Measurements from ENCODE around the gene GLDC. TPM values are rescaled to one million over a fixed set of nuclear protein-coding genes. Genes with fewer than 3 reads are reported as not detected.

GLDC gene
- total RNA-seq, 1 donor from 2014 or later, result 2.6 TPM

GRCh38 chr9:6619909-6620308 is 25.6 kb downstream of the GLDC start:
- no peak for DNase-seq
- H3K36me3 Mint-ChIP-seq (ENCODE audit: low read depth), result no peaks in the 10 kb centered on the region
- H3K27ac Mint-ChIP-seq, result no peak overlapping the region
- ChIA-PET POLR2A (no interaction called here), CTCF (no interaction called here)
- intact Hi-C loops (cut with micrococcal nuclease), result loop anchor here (2.0 kb wide), 1 partner anchor 25 kb away; the partner anchor contains the start of gene GLDC
- peaks cover 3% of the 10 kb centered on the region for H3K9me3 Mint-ChIP-seq
- ATAC-seq (ENCODE audit: low read depth), result no peak
- H3K27me3 Mint-ChIP-seq, result peaks cover 2% of the 10 kb centered on the region
- no peak for TF ChIP-seq CTCF (IDR thresholded peaks at IDR 0.05)
- no peak overlapping the region for H3K4me3 Mint-ChIP-seq
- H3K4me1 Mint-ChIP-seq, result peaks cover 15% of the 10 kb centered on the region

GRCh38 chr9:6616951-6617602 is 28.5 kb downstream of the GLDC start:
- Mint-ChIP-seq H3K9me3 (peaks cover 3% of the 10 kb centered on the region), H3K4me1 (peaks cover 15% of the 10 kb centered on the region), H3K27ac (no peak overlapping the region), H3K4me3 (no peak overlapping the region), H3K36me3 (ENCODE audit: low read depth) (no peaks in the 10 kb centered on the region), H3K27me3 (peaks cover 2% of the 10 kb centered on the region)
- intact Hi-C loops (cut with micrococcal nuclease), result no loop called here
- POLR2A ChIA-PET, result no interaction called here
- DNase-seq, result no peak
- CTCF ChIA-PET, result no interaction called here
- ATAC-seq (ENCODE audit: low read depth), result no peak
- no peak for TF ChIP-seq CTCF (IDR thresholded peaks at IDR 0.05)

- Mint-ChIP-seq H3K36me3 (ENCODE audit: low read depth) (no peaks in the 10 kb centered on the region), H3K27ac (no peak overlapping the region), H3K4me1 (peaks cover 2% of the 10 kb centered on the region), H3K4me3 (no peak overlapping the region), H3K27me3 (peaks cover 2% of the 10 kb centered on the region), H3K9me3 (no peaks in the 10 kb centered on the region)
- ATAC-seq (ENCODE audit: low read depth), result no peak
- CTCF ChIA-PET, result no interaction called here
- TF ChIP-seq CTCF (IDR thresholded peaks at IDR 0.05), result no peak
- no peak for DNase-seq
- POLR2A ChIA-PET, result no interaction called here
- intact Hi-C loops (cut with micrococcal nuclease), result no loop called here
Measured at GRCh38 chr9:6614489-6614888, 31.0 kb downstream of the GLDC start.

GRCh38 chr9:6611865-6612264 is 33.7 kb downstream of the GLDC start:
- no peak for TF ChIP-seq CTCF (IDR thresholded peaks at IDR 0.05)
- no peak overlapping the region for H3K27ac Mint-ChIP-seq

GRCh38 chr9:6610073-6610472 is 35.5 kb downstream of the GLDC start:
- no peak overlapping the region for H3K4me3 Mint-ChIP-seq
- H3K4me1 Mint-ChIP-seq, result peaks cover 7% of the 10 kb centered on the region
- ChIA-PET POLR2A (no interaction called here), CTCF (no interaction called here)
- no peak for DNase-seq
- no peak for TF ChIP-seq CTCF (IDR thresholded peaks at IDR 0.05)
- H3K36me3 Mint-ChIP-seq (ENCODE audit: low read depth), result no peaks in the 10 kb centered on the region
- H3K27me3 Mint-ChIP-seq, result no peaks in the 10 kb centered on the region
- no peak for ATAC-seq (ENCODE audit: low read depth)
- no peaks in the 10 kb centered on the region for H3K9me3 Mint-ChIP-seq
- intact Hi-C loops (cut with micrococcal nuclease), result no loop called here
- no peak overlapping the region for H3K27ac Mint-ChIP-seq

More at GRCh38 chr9:6611865-6612264, 33.7 kb downstream of the GLDC start:
- ChIA-PET POLR2A (no interaction called here), CTCF (no interaction called here)
- ATAC-seq (ENCODE audit: low read depth), result no peak
- DNase-seq, result no peak
- Mint-ChIP-seq H3K36me3 (ENCODE audit: low read depth) (no peaks in the 10 kb centered on the region), H3K4me1 (no peaks in the 10 kb centered on the region), H3K9me3 (no peaks in the 10 kb centered on the region), H3K27me3 (no peaks in the 10 kb centered on the region), H3K4me3 (no peak overlapping the region)
- intact Hi-C loops (cut with micrococcal nuclease), result no loop called here
